Measurements from ENCODE around the gene CHAT. TPM values are rescaled to one million over a fixed set of nuclear protein-coding genes. Genes with fewer than 3 reads are reported as not detected.

Gene CHAT
- total RNA-seq, 1 donor: not detected

- DNase-seq (ENCODE audit: low read depth in 2 of 3, low spot score in 2 of 3): no peak
These were observed 2.5 kb upstream of the CHAT start for GRCh38 chr10:49611166-49611815.

GRCh38 chr10:49611816-49612512 is 1.9 kb upstream of the CHAT start:
- no peak for DNase-seq (ENCODE audit: low read depth in 2 of 3, low spot score in 2 of 3)

GRCh38 chr10:49612513-49613164 is 1.2 kb upstream of the CHAT start:
- no peak for DNase-seq (ENCODE audit: low read depth in 2 of 3, low spot score in 2 of 3)

- DNase-seq (ENCODE audit: low read depth in 2 of 3, low spot score in 2 of 3): no peak
These were observed 514 bp upstream of the CHAT start for GRCh38 chr10:49613165-49613881.

GRCh38 chr10:49614242-49615198 is 683 bp downstream of the CHAT start:
- no peak for DNase-seq (ENCODE audit: low read depth in 2 of 3, low spot score in 2 of 3)

GRCh38 chr10:49615213-49615612 is 1.4 kb downstream of the CHAT start:
- no peak for DNase-seq (ENCODE audit: low read depth in 2 of 3, low spot score in 2 of 3)

GRCh38 chr10:49615721-49616120 is 1.9 kb downstream of the CHAT start:
- DNase-seq (ENCODE audit: low read depth in 2 of 3, low spot score in 2 of 3): no peak

- DNase-seq (ENCODE audit: low read depth in 2 of 3, low spot score in 2 of 3): no peak
These were observed 2.7 kb downstream of the CHAT start for GRCh38 chr10:49616421-49617101.

GRCh38 chr10:49617121-49618020 is 3.5 kb downstream of the CHAT start:
- no peak for DNase-seq (ENCODE audit: low read depth in 2 of 3, low spot score in 2 of 3)

GRCh38 chr10:49618821-49619220 is 5.0 kb downstream of the CHAT start:
- DNase-seq (ENCODE audit: low read depth in 2 of 3, low spot score in 2 of 3): no peak

- DNase-seq (ENCODE audit: low read depth in 2 of 3, low spot score in 2 of 3): no peak
These were observed 5.8 kb downstream of the CHAT start for GRCh38 chr10:49619613-49620012.

GRCh38 chr10:49620286-49620810 is 6.5 kb downstream of the CHAT start:
- no peak for DNase-seq (ENCODE audit: low read depth in 2 of 3, low spot score in 2 of 3)

GRCh38 chr10:49620841-49621378 is 7.1 kb downstream of the CHAT start:
- DNase-seq (ENCODE audit: low read depth in 2 of 3, low spot score in 2 of 3): no peak

- DNase-seq (ENCODE audit: low read depth in 2 of 3, low spot score in 2 of 3): no peak
These were observed 7.7 kb downstream of the CHAT start for GRCh38 chr10:49621561-49621960.

GRCh38 chr10:49622426-49623425 is 8.9 kb downstream of the CHAT start:
- no peak for DNase-seq (ENCODE audit: low read depth in 2 of 3, low spot score in 2 of 3)

GRCh38 chr10:49624629-49625028 is 10.8 kb downstream of the CHAT start:
- DNase-seq (ENCODE audit: low read depth in 2 of 3, low spot score in 2 of 3): no peak

- no peak for DNase-seq (ENCODE audit: low read depth in 2 of 3, low spot score in 2 of 3)
These were observed 11.6 kb downstream of the CHAT start for GRCh38 chr10:49625411-49625810.
